Measurements from ENCODE around the gene PLEKHH3.

PLEKHH3 gene

GRCh38 chr17:42697108-42697811 lies 20.5 kb upstream of the PLEKHH3 start:
- DNase-seq (ENCODE audit: insufficient read length, low spot score), result no peak
- no peak for TF ChIP-seq POLR2A (IDR thresholded peaks at IDR 0.05; ENCODE audit: low read depth, low read length)
- FAIRE-seq, result no peak

- FAIRE-seq (no peak), DNase-seq (ENCODE audit: insufficient read length, low spot score) (no peak)
- TF ChIP-seq POLR2A (IDR thresholded peaks at IDR 0.05; ENCODE audit: low read depth, low read length), result no peak
Observed at GRCh38 chr17:42695500-42695899, 18.7 kb upstream of the PLEKHH3 start.

GRCh38 chr17:42694524-42694923 lies 17.7 kb upstream of the PLEKHH3 start:
- FAIRE-seq (no peak), DNase-seq (ENCODE audit: insufficient read length, low spot score) (no peak)
- TF ChIP-seq POLR2A (IDR thresholded peaks at IDR 0.05; ENCODE audit: low read depth, low read length), result no peak

GRCh38 chr17:42692489-42692888 lies 15.7 kb upstream of the PLEKHH3 start:
- FAIRE-seq (no peak), DNase-seq (ENCODE audit: insufficient read length, low spot score) (no peak)
- no peak for TF ChIP-seq POLR2A (IDR thresholded peaks at IDR 0.05; ENCODE audit: low read depth, low read length)

GRCh38 chr17:42691021-42691545 lies 14.3 kb upstream of the PLEKHH3 start:
- DNase-seq (ENCODE audit: insufficient read length, low spot score) (no peak), FAIRE-seq (no peak)
- no peak for TF ChIP-seq POLR2A (IDR thresholded peaks at IDR 0.05; ENCODE audit: low read depth, low read length)

GRCh38 chr17:42690596-42690995 lies 13.8 kb upstream of the PLEKHH3 start:
- DNase-seq (ENCODE audit: insufficient read length, low spot score) (no peak), FAIRE-seq (no peak)
- TF ChIP-seq POLR2A (IDR thresholded peaks at IDR 0.05; ENCODE audit: low read depth, low read length), result no peak

GRCh38 chr17:42687707-42688320 lies 11.0 kb upstream of the PLEKHH3 start:
- TF ChIP-seq POLR2A (IDR thresholded peaks at IDR 0.05; ENCODE audit: low read depth, low read length), result no peak
- FAIRE-seq (no peak), DNase-seq (ENCODE audit: insufficient read length, low spot score) (no peak)

GRCh38 chr17:42686520-42687128 lies 9.8 kb upstream of the PLEKHH3 start:
- no peak for TF ChIP-seq POLR2A (IDR thresholded peaks at IDR 0.05; ENCODE audit: low read depth, low read length)
- FAIRE-seq, result no peak
- DNase-seq (ENCODE audit: insufficient read length, low spot score), result no peak

- DNase-seq (ENCODE audit: insufficient read length, low spot score) (no peak), FAIRE-seq (no peak)
- no peak for TF ChIP-seq POLR2A (IDR thresholded peaks at IDR 0.05; ENCODE audit: low read depth, low read length)
Observed at GRCh38 chr17:42685831-42686230, 9.0 kb upstream of the PLEKHH3 start.

GRCh38 chr17:42684929-42685556 lies 8.2 kb upstream of the PLEKHH3 start:
- TF ChIP-seq POLR2A (IDR thresholded peaks at IDR 0.05; ENCODE audit: low read depth, low read length), result no peak
- DNase-seq (ENCODE audit: insufficient read length, low spot score), result no peak
- no peak for FAIRE-seq

GRCh38 chr17:42683407-42684034 lies 6.7 kb upstream of the PLEKHH3 start:
- DNase-seq (ENCODE audit: insufficient read length, low spot score) (no peak), FAIRE-seq (no peak)
- TF ChIP-seq POLR2A (IDR thresholded peaks at IDR 0.05; ENCODE audit: low read depth, low read length), result no peak

GRCh38 chr17:42682722-42683403 lies 6.1 kb upstream of the PLEKHH3 start:
- DNase-seq (ENCODE audit: insufficient read length, low spot score) (peak; percentile 82), FAIRE-seq (no peak)
- TF ChIP-seq POLR2A (IDR thresholded peaks at IDR 0.05; ENCODE audit: low read depth, low read length), result no peak

- DNase-seq (ENCODE audit: insufficient read length, low spot score) (peak; percentile 87), FAIRE-seq (no peak)
- peak; percentile 41 for TF ChIP-seq POLR2A (IDR thresholded peaks at IDR 0.05; ENCODE audit: low read depth, low read length)
Observed at GRCh38 chr17:42681976-42682721, 5.4 kb upstream of the PLEKHH3 start, which contains the start of gene CNTNAP1. TSS of gene CNTNAP1 (plus strand) at chr17:42682531. CDS start at chr17:42682830, 299 bp downstream.
